Osteoblast (primary cell): ENCODE results near the gene SLC22A13. TPM values are rescaled to one million over a fixed set of nuclear protein-coding genes. Genes with fewer than 3 reads are reported as not detected.
A peak's percentile ranks its signal among the peaks of the same experiment; 100 is the strongest.

Source experiments
- DNase-seq: peaks from one replicate; pipeline ENCODE4 v3.0.0; 2011; ENCODE audit warnings: low spot score, mixed read lengths; ENCODE audit not compliant: insufficient read length; ENCODE audit errors: missing footprints
- H2AFZ ChIP-seq: 2 replicates; pipeline ENCODE4 v1.6.0; 2011; ENCODE audit warnings: mild to moderate bottlenecking, low read length
- H3K27ac ChIP-seq: 2 replicates; pipeline ENCODE4 v1.5.1; 2011; ENCODE audit warnings: mild to moderate bottlenecking, low read depth, low read length, moderate library complexity
- H3K27me3 ChIP-seq: 2 replicates; pipeline ENCODE4 v1.6.0; 2012; ENCODE audit warnings: mild to moderate bottlenecking, control low read depth, inconsistent platforms, low read length, moderate library complexity; ENCODE audit not compliant: insufficient read depth
- H3K36me3 ChIP-seq: 2 replicates; pipeline ENCODE4 v1.5.1; 2011; ENCODE audit warnings: mild to moderate bottlenecking, low read length, control low read depth, moderate library complexity; ENCODE audit not compliant: insufficient read depth
- H3K4me1 ChIP-seq: 2 replicates; pipeline ENCODE4 v1.5.1; 2011; ENCODE audit warnings: mild to moderate bottlenecking, low read length, control low read depth, moderate library complexity; ENCODE audit not compliant: insufficient read depth
- H3K4me2 ChIP-seq: 2 replicates; pipeline ENCODE4 v1.6.0; 2011; ENCODE audit warnings: mild to moderate bottlenecking, low read length; ENCODE audit not compliant: insufficient read depth
- H3K4me3 ChIP-seq: fragments of 200-600 bp; sonication (generic); 3 replicates; pipeline ENCODE4 v1.5.1; 2012; ENCODE audit warnings: mild to moderate bottlenecking, low read length, inconsistent platforms; ENCODE audit not compliant: insufficient read depth
- H3K79me2 ChIP-seq: 2 replicates; pipeline ENCODE4 v1.6.0; 2012; ENCODE audit warnings: mild to moderate bottlenecking, low read length, control low read depth, inconsistent platforms; ENCODE audit not compliant: insufficient read depth
- H3K9me3 ChIP-seq: 2 replicates; pipeline ENCODE4 v1.5.1; 2011; ENCODE audit warnings: low read depth, low read length, control low read depth
- H4K20me1 ChIP-seq: 2 replicates; pipeline ENCODE4 v1.6.0; 2012; ENCODE audit warnings: mild to moderate bottlenecking, low read length, control low read depth; ENCODE audit not compliant: insufficient read depth
- total RNA-seq: library from RNA; depleted of rRNA; stranded (reverse); fragments of >200 nt; gene quantifications from 2 replicates; pipeline ENCODE4 v1.2.3, GENCODE V29; 2012
- TF ChIP-seq, protein P1 (sequence below): IDR thresholded peaks from 2 replicates; pipeline ENCODE4 v1.5.1; 2011; ENCODE audit warnings: mild to moderate bottlenecking, low read depth, low read length, moderate library complexity; ENCODE audit errors: extremely low read depth

Gene SLC22A13
- total RNA-seq, 1 donor = 0.36 TPM

DNA sequence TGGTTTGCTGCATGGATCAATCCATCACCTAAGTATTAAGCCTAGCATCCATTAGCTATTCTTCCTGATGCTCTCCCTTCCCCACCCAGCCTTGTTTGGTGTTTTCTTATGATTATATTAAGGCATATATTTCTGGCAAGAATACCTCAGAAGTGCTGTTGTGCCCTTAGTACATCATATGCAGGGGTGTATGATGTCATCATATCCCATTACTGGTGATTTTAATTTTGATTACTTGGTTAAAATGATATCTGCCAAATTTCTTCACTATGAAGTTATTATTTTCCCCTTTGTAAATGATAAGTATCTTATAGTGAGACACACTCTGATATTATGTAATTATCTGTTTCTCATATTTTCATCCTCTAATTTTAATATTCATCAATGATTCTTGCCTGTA lies 31.9 kb downstream of the SLC22A13 start:
- no peaks in the 10 kb centered on the region for H3K36me3 ChIP-seq
- no peaks in the 10 kb centered on the region for H3K27me3 ChIP-seq
- no peak overlapping the region for H3K4me3 ChIP-seq
- no peaks in the 10 kb centered on the region for H3K79me2 ChIP-seq
- H2AFZ ChIP-seq = no peak overlapping the region
- no peaks in the 10 kb centered on the region for H3K9me3 ChIP-seq
- H4K20me1 ChIP-seq = no peaks in the 10 kb centered on the region
- no peaks in the 10 kb centered on the region for H3K4me1 ChIP-seq
- H3K4me2 ChIP-seq = no peak overlapping the region
- TF ChIP-seq, protein P1, sequence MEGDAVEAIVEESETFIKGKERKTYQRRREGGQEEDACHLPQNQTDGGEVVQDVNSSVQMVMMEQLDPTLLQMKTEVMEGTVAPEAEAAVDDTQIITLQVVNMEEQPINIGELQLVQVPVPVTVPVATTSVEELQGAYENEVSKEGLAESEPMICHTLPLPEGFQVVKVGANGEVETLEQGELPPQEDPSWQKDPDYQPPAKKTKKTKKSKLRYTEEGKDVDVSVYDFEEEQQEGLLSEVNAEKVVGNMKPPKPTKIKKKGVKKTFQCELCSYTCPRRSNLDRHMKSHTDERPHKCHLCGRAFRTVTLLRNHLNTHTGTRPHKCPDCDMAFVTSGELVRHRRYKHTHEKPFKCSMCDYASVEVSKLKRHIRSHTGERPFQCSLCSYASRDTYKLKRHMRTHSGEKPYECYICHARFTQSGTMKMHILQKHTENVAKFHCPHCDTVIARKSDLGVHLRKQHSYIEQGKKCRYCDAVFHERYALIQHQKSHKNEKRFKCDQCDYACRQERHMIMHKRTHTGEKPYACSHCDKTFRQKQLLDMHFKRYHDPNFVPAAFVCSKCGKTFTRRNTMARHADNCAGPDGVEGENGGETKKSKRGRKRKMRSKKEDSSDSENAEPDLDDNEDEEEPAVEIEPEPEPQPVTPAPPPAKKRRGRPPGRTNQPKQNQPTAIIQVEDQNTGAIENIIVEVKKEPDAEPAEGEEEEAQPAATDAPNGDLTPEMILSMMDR = no peak
- no peak overlapping the region for H3K27ac ChIP-seq
- DNase-seq = no peak

DNA sequence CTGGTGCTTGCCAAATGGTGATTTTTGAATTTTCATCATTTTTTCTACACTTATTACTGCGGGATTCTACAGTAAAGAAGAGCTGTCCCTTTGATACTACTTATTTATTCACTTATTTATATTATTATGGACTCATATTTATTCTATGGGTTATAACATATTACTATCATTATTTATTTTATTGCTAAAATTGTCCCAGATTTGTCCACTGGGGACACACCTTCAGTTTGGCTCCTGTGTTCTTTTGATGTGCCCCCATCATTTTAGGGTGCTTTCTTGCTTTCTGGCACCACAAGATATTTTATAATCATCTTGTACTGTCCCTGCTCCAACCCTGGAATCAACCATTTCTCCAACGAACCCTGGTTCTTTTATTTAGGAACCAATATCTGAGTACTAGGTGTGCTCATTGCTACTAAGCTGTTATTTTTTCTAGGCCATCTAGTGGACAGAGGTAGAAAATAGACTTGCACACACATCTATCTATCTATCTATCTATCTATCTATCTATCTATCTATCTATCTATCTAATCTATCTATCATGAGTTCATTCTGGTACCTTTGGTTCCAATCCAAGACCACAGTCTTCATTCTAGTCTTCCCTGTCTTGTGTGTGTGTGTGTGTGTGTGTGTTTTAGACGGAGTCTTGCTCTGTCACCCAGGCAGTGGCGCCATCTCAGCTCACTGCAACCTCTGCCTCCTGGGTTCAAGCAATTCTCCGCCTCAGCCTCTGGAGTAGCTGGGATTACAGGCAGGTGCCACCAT lies 32.5 kb downstream of the SLC22A13 start:
- Histone ChIP-seq H3K36me3 (no peaks in the 10 kb centered on the region), H3K4me1 (no peaks in the 10 kb centered on the region), H3K79me2 (no peaks in the 10 kb centered on the region), H3K27ac (no peak overlapping the region), H3K4me2 (no peak overlapping the region), H4K20me1 (no peaks in the 10 kb centered on the region), H3K4me3 (no peak overlapping the region), H2AFZ (no peak overlapping the region), H3K9me3 (no peaks in the 10 kb centered on the region), H3K27me3 (no peaks in the 10 kb centered on the region)
- TF ChIP-seq, protein P1 = peak; percentile 56
- DNase-seq = no peak

DNA sequence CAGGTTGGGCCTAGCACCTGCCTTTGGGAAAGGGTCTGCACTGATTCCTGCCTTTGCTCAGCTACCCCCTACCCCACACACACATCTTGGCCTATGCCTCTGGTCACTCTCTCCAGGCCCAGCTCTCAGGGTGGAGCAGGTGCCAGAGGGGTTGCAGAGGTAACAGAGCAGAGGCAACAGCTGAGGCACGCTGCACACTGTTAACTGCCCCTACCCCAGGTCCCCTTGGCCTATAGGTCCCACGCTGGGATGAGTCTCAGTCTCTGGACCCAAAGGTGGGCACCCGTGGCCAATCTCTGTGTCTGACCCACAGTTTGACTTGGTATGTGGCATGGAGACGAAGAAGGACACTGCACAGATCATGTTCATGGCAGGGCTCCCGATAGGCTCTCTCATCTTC lies 41.3 kb downstream of the SLC22A13 start:
- H3K4me1 ChIP-seq = no peaks in the 10 kb centered on the region
- H4K20me1 ChIP-seq = no peaks in the 10 kb centered on the region
- H3K36me3 ChIP-seq = no peaks in the 10 kb centered on the region
- no peak for DNase-seq
- no peak overlapping the region for H3K4me3 ChIP-seq
- no peaks in the 10 kb centered on the region for H3K27me3 ChIP-seq
- no peaks in the 10 kb centered on the region for H3K9me3 ChIP-seq
- H2AFZ ChIP-seq = no peak overlapping the region
- no peak overlapping the region for H3K4me2 ChIP-seq
- H3K27ac ChIP-seq = no peak overlapping the region
- TF ChIP-seq, protein P1 = no peak
- no peaks in the 10 kb centered on the region for H3K79me2 ChIP-seq

DNA sequence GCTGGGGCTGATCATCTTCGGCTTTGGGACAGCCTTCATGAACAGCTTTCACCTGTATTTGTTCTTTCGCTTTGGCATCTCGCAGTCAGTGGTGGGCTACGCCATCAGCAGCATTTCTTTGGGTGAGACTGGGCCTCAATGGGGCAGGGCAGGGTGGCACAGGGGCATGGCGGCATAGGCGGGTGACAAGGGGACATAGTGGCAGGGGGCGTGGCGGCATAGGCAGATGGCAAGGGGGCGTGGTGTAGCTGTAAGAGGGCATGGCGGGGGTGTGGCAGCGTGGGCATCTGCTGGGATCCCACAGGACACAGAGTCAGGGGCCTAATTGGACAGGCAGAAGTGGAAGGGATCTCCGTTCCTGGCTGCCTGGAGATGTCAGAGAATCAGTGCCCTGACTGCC lies 42.0 kb downstream of the SLC22A13 start:
- no peak for DNase-seq
- Histone ChIP-seq H3K4me3 (no peak overlapping the region), H3K36me3 (no peaks in the 10 kb centered on the region), H4K20me1 (no peaks in the 10 kb centered on the region), H3K27me3 (no peaks in the 10 kb centered on the region), H3K27ac (no peak overlapping the region), H2AFZ (no peak overlapping the region), H3K9me3 (no peaks in the 10 kb centered on the region), H3K4me1 (no peaks in the 10 kb centered on the region), H3K4me2 (no peak overlapping the region), H3K79me2 (no peaks in the 10 kb centered on the region)
- TF ChIP-seq, protein P1 = no peak
